OCI-LY1 (cell line): Measurements from ENCODE around the gene CASP10.

Experiments
- EZH2 ChIP-seq: fragments of 200-600 bp; sonication (generic), shearing (Covaris generic); IDR thresholded peaks from 2 replicates; pipeline ENCODE4 v1.8.0; 2017; ENCODE audit warnings: borderline replicate concordance, mixed run types, mild to moderate bottlenecking, antibody characterized with exemption, low read length, moderate library complexity, mixed read lengths
- TF ChIP-seq, protein P1 (sequence below): fragments of 200-600 bp; sonication (generic), shearing (Covaris generic); IDR thresholded peaks from 2 replicates; pipeline ENCODE4 v1.5.1; 2017; ENCODE audit warnings: mild to moderate bottlenecking, antibody characterized with exemption, low read length, moderate library complexity, mixed read lengths

DNA sequence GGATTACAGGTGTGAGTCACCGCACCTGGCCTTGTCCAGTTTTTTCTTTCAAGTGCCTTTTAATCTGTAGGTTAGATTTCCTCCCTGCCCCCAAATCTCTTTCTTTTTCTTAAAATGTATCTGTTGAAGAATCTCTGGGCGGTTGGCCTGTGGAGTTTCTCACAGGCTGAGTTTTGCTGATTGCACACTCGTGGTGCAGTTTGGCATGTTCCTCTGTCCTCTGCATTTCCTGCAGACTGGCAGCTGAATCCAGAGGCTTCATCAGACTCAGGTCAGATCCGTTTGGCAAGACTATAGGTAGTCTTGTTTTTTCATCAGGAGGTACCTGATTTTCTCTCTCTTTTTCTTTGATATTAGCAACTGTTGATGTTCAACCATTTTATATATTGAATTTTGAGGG is 5.5 kb downstream of the CASP10 start:
- TF ChIP-seq, protein P1, sequence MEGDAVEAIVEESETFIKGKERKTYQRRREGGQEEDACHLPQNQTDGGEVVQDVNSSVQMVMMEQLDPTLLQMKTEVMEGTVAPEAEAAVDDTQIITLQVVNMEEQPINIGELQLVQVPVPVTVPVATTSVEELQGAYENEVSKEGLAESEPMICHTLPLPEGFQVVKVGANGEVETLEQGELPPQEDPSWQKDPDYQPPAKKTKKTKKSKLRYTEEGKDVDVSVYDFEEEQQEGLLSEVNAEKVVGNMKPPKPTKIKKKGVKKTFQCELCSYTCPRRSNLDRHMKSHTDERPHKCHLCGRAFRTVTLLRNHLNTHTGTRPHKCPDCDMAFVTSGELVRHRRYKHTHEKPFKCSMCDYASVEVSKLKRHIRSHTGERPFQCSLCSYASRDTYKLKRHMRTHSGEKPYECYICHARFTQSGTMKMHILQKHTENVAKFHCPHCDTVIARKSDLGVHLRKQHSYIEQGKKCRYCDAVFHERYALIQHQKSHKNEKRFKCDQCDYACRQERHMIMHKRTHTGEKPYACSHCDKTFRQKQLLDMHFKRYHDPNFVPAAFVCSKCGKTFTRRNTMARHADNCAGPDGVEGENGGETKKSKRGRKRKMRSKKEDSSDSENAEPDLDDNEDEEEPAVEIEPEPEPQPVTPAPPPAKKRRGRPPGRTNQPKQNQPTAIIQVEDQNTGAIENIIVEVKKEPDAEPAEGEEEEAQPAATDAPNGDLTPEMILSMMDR = no peak
- no peak for TF ChIP-seq EZH2
